Duodenal mucosa (tissue), 2 donors: ENCODE data around the gene RNF32.
"Not testable (repeated sequence)": the region's sequence is repeated elsewhere in the genome, so short reads cannot be mapped to it uniquely, and the experiment has no call there.

Source experiments
- H3K27ac ChIP-seq: one replicate; pipeline ENCODE4 v1.7.0; 2013; ENCODE audit warnings: low read depth, low read length
- H3K27me3 ChIP-seq, 2 donors: one replicate each; pipeline ENCODE4 v1.7.0; 2013; ENCODE audit warnings: low read length in 2 of 2, control low read depth in 1 of 2; ENCODE audit not compliant: insufficient read depth in 2 of 2, control insufficient read depth in 1 of 2
- H3K36me3 ChIP-seq, 2 donors: one replicate each; pipeline ENCODE4 v1.7.0; 2013; ENCODE audit warnings: low read length in 2 of 2, control low read depth in 1 of 2; ENCODE audit not compliant: insufficient read depth in 2 of 2, control insufficient read depth in 1 of 2
- H3K4me1 ChIP-seq, 2 donors: one replicate each; pipeline ENCODE4 v1.7.0; 2013; ENCODE audit warnings: low read length in 2 of 2, control low read depth in 1 of 2; ENCODE audit not compliant: insufficient read depth in 2 of 2, control insufficient read depth in 1 of 2
- H3K4me3 ChIP-seq, 2 donors: one replicate each; pipeline ENCODE4 v1.7.0; 2013; ENCODE audit warnings: low read length in 2 of 2, low read depth in 1 of 2
- H3K9ac ChIP-seq, 2 donors: one replicate each; pipeline ENCODE4 v1.7.0; 2013; ENCODE audit warnings: low read length in 2 of 2, low read depth in 1 of 2
- H3K9me3 ChIP-seq, 2 donors: one replicate each; pipeline ENCODE4 v1.7.0; 2013; ENCODE audit warnings: low read length in 2 of 2, control low read depth in 1 of 2; ENCODE audit not compliant: control insufficient read depth in 1 of 2

Gene RNF32

GRCh38 chr7:156614434-156615264 is 25.9 kb upstream of the RNF32 start:
- Histone ChIP-seq H3K4me3 (peak overlapping the region; percentile 15 to 18), H3K36me3 (no peaks in the 10 kb centered on the region), H3K27me3 (peaks cover 3 to 11% of the 10 kb centered on the region in 2 donors), H3K9me3 (no peaks in the 10 kb centered on the region), H3K4me1 (peaks cover 26 to 38% of the 10 kb centered on the region in 2 donors), H3K27ac (peak overlapping the region; percentile 30), H3K9ac (peak overlapping the region; percentile 13 to 33)

GRCh38 chr7:156616269-156617202 is 24.0 kb upstream of the RNF32 start:
- H3K9ac ChIP-seq: peak overlapping the region in 1 of 2 donors; percentile 50
- peaks cover 3 to 11% of the 10 kb centered on the region in 2 donors for H3K27me3 ChIP-seq
- peaks cover 18 to 34% of the 10 kb centered on the region in 2 donors for H3K4me1 ChIP-seq
- H3K4me3 ChIP-seq: peak overlapping the region; percentile 53 to 58
- peak overlapping the region; percentile 10 for H3K27ac ChIP-seq
- H3K9me3 ChIP-seq: no peaks in the 10 kb centered on the region
- H3K36me3 ChIP-seq: no peaks in the 10 kb centered on the region

DNA sequence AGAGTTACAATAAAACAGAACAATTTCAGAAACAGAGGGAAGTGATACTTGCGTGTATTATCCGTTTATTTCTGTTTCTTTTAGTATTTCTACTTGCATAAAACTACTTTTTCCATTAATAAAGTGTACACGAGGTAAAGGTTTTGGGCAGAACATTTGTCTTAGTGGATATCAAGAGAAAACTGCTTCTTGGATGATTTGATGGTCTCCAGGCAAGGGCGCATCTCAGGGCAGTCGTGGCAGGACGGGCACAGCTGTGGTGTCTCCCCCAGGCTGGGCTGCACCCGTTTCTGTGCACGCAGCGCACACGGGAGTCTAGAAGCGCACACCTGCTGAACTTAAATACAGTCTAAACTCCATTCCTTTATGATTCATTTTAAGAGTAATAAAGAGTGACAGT is 23.4 kb upstream of the RNF32 start:
- Histone ChIP-seq H3K36me3 (no peaks in the 10 kb centered on the region), H3K27me3 (peaks cover 3 to 11% of the 10 kb centered on the region in 2 donors), H3K4me3 (peak overlapping the region; percentile 2 to 57), H3K4me1 (peaks cover 18 to 31% of the 10 kb centered on the region in 2 donors), H3K27ac (no peak overlapping the region), H3K9ac (peak overlapping the region in 1 of 2 donors; percentile 4), H3K9me3 (no peaks in the 10 kb centered on the region)

DNA sequence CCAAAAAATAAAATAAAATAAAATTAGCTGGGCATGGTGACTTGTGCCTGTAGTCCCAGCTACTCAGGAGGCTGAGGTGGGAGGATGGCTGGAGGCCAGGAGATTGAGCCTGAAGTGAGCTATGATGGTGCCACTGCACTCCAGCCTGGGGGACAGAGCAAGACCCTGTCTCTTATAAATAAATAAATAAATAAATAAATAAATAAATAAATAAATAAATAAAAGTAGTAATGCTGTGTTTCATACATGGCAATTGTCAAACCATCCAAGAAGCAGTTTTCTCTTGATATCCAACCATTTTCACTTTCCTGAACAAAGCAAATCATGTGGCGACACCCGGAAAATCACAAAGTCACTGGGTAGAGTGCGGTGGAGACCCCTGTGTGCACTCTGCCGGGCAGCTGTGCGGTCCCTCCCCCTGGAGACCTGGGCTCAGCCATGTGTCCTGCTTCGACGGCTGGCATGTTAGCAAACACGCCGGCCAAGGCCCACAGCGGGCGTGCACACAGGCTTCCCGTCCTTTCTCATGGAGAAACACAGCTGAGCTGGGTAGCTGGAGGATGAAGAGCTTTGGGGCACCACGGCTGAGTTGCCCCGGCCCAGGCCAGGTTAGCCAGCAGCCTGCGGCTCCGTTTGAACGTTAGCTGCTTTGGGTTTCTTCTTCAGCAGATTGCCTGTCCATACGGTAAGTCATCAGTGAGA is 22.3 kb upstream of the RNF32 start:
- peaks cover 15 to 26% of the 10 kb centered on the region in 2 donors for H3K4me1 ChIP-seq
- no peak overlapping the region for H3K9ac ChIP-seq
- H3K9me3 ChIP-seq: no peaks in the 10 kb centered on the region
- H3K4me3 ChIP-seq: no peak overlapping the region
- H3K27ac ChIP-seq: no peak overlapping the region
- H3K36me3 ChIP-seq: no peaks in the 10 kb centered on the region
- peaks cover 3 to 11% of the 10 kb centered on the region in 2 donors for H3K27me3 ChIP-seq

- Histone ChIP-seq H3K4me3 (no peak overlapping the region), H3K9me3 (no peaks in the 10 kb centered on the region), H3K4me1 (peaks cover 15 to 26% of the 10 kb centered on the region in 2 donors), H3K36me3 (no peaks in the 10 kb centered on the region), H3K27ac (no peak overlapping the region), H3K9ac (no peak overlapping the region), H3K27me3 (peaks cover 3 to 11% of the 10 kb centered on the region in 2 donors)
These were observed 21.7 kb upstream of the RNF32 start for GRCh38 chr7:156618780-156619367.

DNA sequence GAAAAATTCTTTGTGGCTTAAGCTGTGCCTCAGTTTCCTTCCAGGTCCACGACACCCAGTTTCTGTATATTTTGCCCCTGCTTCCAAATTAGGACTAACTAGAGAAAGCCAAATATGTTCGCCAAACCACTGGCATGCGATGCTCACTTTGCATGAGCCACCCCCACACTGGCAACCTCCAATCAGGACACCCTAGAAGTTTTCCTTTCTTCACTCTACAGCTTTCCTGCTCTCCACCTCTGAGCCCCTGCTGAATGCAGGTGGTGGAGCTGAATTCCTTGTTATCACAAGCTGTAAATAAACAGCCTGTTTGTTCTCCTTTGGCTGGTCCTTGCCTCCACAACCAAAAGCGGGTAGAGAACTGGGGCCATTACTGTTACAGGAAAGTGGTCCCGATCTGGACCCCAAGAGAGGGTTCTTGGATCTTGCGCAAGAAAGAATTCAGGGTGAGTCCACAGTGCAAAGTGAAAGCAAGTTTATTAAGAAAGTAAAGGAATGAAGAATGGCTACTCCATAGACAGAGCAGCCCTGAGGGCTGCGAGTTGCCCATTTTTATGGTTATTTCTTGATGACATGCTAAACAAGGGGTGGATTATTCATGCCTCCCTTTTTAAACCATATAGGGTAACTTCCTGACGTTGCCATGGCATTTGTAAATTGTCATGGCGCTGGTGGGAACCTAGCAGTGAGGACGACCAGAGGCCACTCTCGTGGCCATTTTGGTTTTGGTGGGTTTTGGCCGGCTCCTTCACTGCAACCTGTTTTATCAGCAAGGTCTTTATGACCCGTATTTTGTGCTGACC is 20.9 kb upstream of the RNF32 start:
- not testable (repeated sequence) for H3K9ac ChIP-seq, H3K27ac ChIP-seq, H3K4me3 ChIP-seq, H3K9me3 ChIP-seq, H3K36me3 ChIP-seq
- peaks cover 11 to 18% of the 10 kb centered on the region in 2 donors for H3K4me1 ChIP-seq
- H3K27me3 ChIP-seq: peaks cover 3 to 11% of the 10 kb centered on the region in 2 donors

DNA sequence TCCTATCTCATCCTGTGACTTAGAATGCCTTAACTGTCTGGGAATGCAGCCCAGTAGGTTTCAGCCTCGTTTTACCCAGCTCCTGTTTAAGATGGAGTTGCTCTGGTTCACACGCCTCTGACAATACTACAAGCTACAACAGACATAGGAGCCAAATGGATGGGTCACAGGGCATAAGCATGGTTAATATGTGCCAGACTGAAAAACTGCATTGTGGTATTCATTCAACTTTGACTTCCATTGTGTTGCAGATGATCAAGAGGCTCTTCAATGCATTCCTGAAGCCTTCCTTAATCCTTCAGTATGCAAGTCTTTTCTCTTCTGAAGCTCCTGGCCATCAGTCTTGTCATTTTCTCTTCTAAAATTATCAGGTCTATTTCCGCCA is 20.3 kb upstream of the RNF32 start:
- Histone ChIP-seq H3K4me3 (no peak overlapping the region), H3K9me3 (no peaks in the 10 kb centered on the region), H3K9ac (no peak overlapping the region), H3K27me3 (peaks cover 3 to 11% of the 10 kb centered on the region in 2 donors), H3K36me3 (no peaks in the 10 kb centered on the region), H3K27ac (no peak overlapping the region), H3K4me1 (peaks cover 7 to 13% of the 10 kb centered on the region in 2 donors)

DNA sequence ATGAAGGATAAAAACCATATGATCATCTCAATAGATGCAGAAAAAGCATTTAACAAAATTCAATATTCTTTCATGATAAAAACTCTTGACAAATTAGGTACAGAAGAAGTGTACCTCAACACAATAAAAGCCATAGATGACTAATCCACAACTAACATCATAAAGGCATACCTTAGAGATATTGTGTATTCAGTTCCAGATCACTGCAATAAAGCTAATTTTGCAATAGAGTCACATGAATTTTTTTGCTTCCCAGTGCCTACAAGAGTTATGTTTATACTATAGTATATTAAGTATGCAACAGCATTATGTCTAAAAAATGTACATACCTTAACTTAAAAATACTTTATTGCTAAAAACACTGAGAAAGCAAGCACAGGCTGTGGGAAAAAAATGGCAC is 18.9 kb upstream of the RNF32 start:
- Histone ChIP-seq H3K36me3 (no peaks in the 10 kb centered on the region), H3K27me3 (peaks cover 0 to 5% of the 10 kb centered on the region in 2 donors), H3K4me3 (no peak overlapping the region), H3K4me1 (peaks cover 0 to 6% of the 10 kb centered on the region in 2 donors), H3K27ac (no peak overlapping the region), H3K9me3 (no peaks in the 10 kb centered on the region), H3K9ac (no peak overlapping the region)

DNA sequence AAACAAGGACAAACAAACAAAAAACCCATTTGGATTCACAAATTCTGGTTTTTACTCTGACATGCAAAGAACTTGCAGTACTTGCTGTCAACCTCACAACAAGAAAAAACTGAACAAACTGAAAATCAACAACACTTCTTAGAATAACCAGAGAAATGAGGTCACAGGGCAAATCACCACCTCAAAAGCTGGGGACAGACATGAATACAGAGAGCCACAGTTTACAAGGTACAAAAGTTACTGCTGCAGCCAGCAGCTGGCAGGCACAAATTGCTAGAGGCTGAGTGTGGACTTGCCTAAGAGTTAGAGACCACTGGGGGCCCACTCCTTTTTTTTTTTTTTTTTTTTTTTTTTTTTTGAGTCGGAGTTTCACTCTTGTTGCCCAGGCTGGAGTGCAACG is 15.0 kb upstream of the RNF32 start:
- H3K27me3 ChIP-seq: no peaks in the 10 kb centered on the region
- peaks cover 0 to 3% of the 10 kb centered on the region in 2 donors for H3K36me3 ChIP-seq
- H3K27ac ChIP-seq: no peak overlapping the region
- H3K4me3 ChIP-seq: no peak overlapping the region
- H3K9ac ChIP-seq: no peak overlapping the region
- peaks cover 13 to 18% of the 10 kb centered on the region in 2 donors for H3K9me3 ChIP-seq
- no peaks in the 10 kb centered on the region for H3K4me1 ChIP-seq
